Globus pallidus (tissue), 1 donor: ENCODE data around the gene EIF4A2.
A peak's percentile ranks its signal among the peaks of the same experiment; 100 is the strongest.
"Not testable (repeated sequence)": the region's sequence is repeated elsewhere in the genome, so short reads cannot be mapped to it uniquely, and the experiment has no call there.

Experiments used
- DNase-seq: peaks from one replicate; pipeline ENCODE4 v3.0.0-alpha.2; 2015; ENCODE audit warnings: low spot score

EIF4A2 gene

GRCh38 chr3:186818956-186819355 lies 35.6 kb downstream of the EIF4A2 start:
- DNase-seq, result no peak

DNA sequence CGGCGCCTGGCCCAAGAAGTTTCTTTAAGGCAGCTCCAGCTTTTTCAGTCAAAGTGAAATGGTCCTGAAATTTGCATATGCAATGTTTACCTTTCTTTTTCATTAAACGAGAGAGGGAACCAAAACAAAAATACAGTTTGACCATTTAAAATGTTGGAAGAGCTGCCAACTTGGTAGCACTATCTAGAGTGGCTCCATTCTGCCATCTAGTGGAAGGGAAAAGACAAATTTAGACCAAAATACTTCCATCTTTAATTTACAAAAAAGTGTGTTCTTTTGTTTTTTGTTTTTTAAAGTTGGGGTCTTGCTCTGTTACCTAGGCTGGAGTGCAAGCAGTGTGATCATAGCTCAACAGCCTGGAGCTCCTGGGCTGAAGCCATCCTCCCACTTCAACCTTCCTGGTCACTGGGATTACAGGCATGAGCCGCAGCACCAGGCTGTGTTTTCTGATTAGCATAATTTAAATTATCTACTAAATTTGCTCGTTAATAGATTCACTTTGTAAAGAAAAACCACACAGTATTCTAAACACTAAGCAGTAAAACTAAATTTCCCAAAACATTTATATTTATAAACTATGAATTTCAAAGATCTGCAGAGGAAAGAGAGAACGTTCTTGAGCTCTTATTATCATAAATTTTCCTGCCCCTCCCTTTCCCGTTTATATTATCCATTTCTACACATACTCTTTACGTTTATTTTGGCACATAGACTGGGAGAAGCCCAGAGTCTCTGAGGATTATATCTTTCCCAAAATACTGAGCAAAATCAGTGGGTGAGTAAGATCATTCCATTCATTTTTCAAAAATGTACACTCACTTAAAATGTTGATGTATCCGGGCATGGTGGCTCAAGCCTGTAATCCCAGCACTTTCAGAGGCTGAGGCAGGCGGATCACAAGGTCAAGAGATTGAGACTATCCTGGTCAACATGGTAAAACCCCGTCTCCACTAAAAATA lies 38.3 kb downstream of the EIF4A2 start:
- DNase-seq, result peak; percentile 31

- not testable (repeated sequence) for DNase-seq
Measured at GRCh38 chr3:186822388-186822759, 39.0 kb downstream of the EIF4A2 start.

DNA sequence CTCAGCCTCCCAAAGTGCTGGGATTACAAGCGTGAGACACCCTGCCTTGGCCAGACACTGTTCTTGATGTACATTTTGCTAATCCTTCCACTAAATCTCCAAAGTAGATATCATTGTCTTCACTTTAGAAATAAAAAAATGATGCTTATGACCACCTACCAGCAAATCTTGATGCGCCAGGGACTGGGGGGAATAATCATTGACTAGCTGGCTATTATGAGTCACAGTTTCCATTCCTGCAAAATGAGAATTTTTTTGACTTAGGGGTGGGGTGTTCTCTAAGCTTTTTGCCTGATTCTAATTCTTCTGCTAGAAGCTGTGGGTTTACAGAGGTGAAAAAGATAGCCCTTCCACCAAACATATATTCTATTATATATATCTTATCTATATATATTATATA lies 40.0 kb downstream of the EIF4A2 start:
- DNase-seq, result no peak

DNA sequence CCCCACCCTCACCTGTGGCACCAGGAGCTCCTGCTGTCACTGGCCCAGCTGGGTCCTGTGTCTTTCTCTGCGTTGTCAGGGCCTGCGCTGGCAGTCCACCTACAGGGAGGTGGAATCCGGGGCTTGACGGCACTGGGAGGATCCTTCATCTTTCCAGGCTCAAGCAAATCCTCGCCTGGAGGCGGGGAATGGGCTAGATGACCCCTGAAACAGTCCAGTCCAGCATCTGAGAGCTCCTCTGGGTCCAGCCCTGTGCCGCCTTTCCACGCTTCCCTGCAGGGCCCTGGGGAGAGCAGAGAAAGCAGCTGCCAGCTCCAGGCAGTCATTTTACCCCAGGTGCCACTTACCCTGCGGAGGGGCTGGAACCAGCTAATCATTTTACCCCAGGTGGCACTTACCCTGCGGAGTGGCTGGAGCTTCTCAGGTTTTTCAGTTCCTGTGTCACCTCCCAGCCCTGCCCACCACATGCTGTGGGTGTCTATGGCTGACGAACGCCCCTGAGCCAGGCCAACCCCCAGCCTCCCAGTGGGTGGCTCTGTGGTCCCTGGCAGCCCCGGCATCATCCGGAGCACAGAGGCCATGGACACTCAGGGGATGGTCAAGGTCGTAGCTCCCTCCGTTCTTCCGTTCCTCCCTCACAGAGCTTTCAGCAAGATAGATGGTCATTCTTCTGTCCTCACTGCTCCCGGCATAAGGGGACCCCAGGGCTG lies 41.2 kb downstream of the EIF4A2 start:
- no peak for DNase-seq

GRCh38 chr3:186825294-186825821 lies 42.0 kb downstream of the EIF4A2 start:
- no peak for DNase-seq

DNA sequence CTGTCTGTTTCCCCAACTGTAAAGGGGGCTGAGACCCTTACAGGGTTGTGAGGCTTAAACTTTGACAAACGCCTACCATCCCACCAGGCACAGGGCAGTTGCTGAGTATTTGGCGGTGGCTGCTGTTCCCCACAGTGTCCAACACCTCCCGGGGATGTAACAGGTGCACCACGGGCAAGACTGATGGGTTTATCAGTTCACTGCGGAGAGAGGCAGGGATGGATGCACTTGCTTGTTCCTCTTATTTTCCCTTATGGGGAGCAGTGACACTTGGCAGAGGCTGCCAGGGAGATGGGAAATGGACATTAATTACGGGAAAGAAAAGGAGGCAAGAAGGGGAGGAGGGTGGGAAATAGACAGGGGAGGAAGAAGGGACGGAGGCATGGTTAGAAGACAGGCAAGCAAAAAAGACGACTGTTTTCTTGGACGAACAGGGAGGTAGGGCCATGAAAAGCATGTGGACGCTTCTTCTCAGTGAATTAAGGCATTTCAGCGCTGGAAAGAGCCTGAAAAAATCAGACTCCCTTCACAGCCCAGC lies 42.6 kb downstream of the EIF4A2 start:
- no peak for DNase-seq

GRCh38 chr3:186826410-186826975 lies 43.1 kb downstream of the EIF4A2 start:
- DNase-seq, result no peak

- peak; percentile 82 for DNase-seq
Measured at GRCh38 chr3:186826976-186827857, 43.8 kb downstream of the EIF4A2 start.

GRCh38 chr3:186828340-186828739 lies 45.0 kb downstream of the EIF4A2 start:
- DNase-seq, result no peak

DNA sequence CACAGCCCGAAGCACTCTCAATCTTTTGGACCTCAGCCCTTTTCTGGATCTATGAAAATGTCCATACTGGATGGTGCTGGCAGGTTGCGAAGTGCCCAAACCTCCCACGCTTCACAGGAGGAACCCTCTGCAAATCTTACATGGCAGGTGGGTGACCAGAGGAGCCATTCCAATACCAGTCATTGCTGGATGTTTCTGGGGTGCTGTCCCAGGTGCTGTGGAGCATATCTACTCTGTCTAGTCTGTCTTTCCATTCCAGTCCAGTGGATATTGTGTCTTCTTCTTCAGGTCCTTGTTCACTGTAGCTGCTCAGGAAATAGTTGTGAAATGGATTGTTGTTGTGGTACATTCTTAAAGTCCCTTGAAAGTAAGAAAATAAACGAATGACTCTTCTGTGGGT lies 48.4 kb downstream of the EIF4A2 start:
- no peak for DNase-seq

DNA sequence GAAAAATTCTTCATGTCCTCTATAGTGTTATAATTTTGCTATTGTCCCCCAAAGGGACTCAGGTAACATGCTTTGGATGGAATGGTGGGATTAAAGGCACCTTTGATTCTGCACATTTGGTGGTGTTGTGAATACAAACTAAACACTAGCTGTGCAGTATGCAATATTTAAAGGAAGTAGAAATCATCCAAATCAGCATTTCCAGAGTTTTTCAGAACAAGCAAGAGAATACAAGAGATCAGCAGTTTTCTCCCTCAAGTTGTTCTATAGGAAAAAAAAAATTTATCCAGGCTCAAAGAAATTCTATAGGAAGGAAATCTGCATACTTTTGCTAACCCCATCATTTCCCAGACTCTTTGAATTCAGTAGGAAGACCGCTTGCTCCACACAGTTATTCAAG lies 48.9 kb downstream of the EIF4A2 start:
- no peak for DNase-seq
